HG03558 (cell line): ENCODE data around the gene ARMC5.
"Not testable (repeated sequence)": the region's sequence is repeated elsewhere in the genome, so short reads cannot be mapped to it uniquely, and the experiment has no call there.

ENCODE experiments used
- ATAC-seq: cut with Tn5 transposase; IDR thresholded peaks from one replicate; pipeline ENCODE4 v1.9.1; 2021; ENCODE audit warnings: moderate number of reproducible peaks; ENCODE audit not compliant: unreplicated experiment; ENCODE audit errors: extremely low read depth

Gene ARMC5

GRCh38 chr16:31429796-31430195, 29.5 kb upstream of the ARMC5 start:
- ATAC-seq: no peak

GRCh38 chr16:31430380-31431052, 28.8 kb upstream of the ARMC5 start:
- no peak for ATAC-seq

DNA sequence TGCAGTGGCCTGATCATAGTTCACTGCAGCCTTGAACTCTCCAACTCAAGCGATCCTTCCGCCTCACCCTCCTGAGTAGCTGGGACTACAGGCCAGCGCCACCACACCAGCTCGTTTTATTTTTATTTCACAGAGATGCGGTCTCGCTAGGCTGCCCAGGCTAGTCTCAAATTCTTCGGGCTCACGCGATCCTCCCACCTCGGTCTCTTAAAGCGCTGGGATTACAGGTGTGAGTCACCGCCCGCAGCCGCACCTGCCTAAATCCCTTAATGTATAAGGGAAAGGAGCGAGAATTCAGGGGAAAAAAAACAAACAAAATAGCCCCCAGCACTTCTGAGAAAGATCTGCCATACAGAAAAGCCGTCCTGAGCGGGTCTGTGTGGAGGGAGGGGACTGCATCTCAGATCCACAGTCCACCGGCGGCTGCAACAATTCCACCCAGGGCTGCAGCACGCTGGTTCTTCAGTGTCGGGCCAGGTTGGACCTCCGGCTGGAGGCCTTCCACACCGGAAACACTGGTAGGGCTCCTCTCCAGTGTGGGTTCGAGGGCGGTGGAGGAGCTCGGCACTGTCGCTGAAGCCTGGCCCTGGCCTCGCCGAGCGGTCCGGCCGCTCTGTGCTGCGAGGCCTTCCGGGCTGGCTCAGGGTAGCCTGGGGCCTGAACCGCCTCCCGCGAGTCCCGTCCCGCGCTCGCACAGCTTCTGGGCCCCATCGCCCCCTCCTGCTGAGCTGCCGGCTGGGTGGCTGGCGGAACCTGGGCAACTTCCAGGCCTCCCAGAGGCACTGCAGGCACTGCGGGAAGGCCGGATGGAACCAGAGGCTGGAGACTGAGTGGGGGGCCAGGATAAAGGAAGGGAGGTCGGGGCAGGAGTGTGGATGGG, 23.7 kb upstream of the ARMC5 start:
- ATAC-seq: no peak

- no peak for ATAC-seq
Observed at GRCh38 chr16:31436221-31437045, 22.9 kb upstream of the ARMC5 start.

GRCh38 chr16:31438414-31438813, 20.9 kb upstream of the ARMC5 start:
- ATAC-seq: no peak

DNA sequence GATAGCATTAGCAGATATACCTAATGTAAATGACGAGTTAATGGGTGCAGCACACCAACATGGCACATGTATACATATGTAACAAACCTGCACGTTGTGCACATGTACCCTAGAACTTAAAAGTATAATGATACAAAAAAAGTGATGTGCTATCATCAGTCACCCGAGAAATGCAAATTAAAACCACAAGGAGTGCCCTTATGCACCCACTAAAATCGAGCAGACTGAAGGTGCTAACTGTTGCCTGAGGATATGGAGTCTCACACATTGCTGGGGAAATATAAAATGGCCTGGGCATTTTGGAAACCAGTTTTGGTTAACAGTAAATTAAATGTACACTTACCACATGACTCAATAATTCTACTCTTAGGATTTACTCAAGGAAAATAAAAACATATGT, 20.3 kb upstream of the ARMC5 start:
- not testable (repeated sequence) for ATAC-seq

DNA sequence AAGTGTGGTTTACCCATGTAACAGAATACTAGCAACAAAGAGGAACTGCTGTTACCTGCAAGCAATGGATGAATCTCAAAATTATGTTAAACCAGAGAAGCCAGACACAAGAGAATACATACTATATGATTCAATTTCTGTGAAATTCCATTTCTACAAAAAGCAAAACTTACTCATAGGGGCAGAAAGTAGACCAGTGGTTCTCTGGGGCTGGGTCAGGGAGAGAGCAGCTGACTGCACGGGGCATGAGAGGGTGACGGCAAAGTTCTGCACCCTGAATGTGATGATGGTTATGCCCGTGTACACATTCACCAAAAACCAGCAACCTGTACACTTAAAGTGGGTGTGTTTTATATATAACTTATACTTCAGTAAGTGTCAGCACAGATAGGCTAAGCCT, 19.8 kb upstream of the ARMC5 start:
- ATAC-seq: no peak

- ATAC-seq: no peak
Observed at GRCh38 chr16:31440516-31441184, 18.7 kb upstream of the ARMC5 start.

DNA sequence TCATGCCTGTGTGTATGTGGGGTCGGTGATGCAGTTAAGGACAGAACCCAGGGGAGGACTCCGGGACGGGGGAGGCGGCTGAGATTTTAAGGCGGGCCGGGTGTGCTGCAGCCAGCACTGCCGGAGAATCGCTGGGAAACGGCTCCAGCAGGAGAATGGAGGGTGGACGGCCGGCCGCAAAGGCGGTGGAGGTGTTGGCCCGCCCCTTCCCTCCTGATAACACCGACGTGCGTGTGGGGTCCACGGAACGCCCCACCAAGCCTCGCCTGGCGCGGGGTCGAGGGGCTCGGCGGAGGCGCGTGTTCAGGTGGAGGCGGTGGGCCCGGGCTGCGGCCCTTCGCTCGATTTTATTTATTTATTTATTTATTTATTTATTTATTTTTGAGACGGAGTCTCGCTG, 17.3 kb upstream of the ARMC5 start:
- ATAC-seq: no peak

- not testable (repeated sequence) for ATAC-seq
Observed at GRCh38 chr16:31445931-31446330, 13.4 kb upstream of the ARMC5 start.

DNA sequence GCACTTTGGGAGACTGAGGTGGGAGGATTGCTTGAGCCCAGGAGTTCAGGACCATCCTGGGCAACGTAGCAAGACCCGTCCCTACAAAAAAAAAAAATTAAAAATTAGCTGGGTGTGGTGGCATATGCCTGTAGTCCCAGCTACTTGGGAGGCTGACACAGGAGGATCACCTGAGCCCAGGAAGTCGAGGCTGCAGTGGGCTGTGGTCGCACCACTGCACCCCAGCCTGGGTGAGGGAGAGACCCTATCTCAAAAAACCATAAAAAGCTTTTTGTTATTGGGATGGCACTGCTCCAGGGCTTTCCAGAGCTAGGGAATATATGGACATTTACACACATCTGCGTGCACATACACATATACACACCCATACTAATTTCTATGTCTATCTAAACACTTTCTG, 8.1 kb upstream of the ARMC5 start:
- ATAC-seq: no peak

- no peak for ATAC-seq
Observed at GRCh38 chr16:31451681-31452351, 7.5 kb upstream of the ARMC5 start.

GRCh38 chr16:31452631-31453106, 6.6 kb upstream of the ARMC5 start:
- no peak for ATAC-seq

- no peak for ATAC-seq
Observed at GRCh38 chr16:31453255-31454204, 5.8 kb upstream of the ARMC5 start.

DNA sequence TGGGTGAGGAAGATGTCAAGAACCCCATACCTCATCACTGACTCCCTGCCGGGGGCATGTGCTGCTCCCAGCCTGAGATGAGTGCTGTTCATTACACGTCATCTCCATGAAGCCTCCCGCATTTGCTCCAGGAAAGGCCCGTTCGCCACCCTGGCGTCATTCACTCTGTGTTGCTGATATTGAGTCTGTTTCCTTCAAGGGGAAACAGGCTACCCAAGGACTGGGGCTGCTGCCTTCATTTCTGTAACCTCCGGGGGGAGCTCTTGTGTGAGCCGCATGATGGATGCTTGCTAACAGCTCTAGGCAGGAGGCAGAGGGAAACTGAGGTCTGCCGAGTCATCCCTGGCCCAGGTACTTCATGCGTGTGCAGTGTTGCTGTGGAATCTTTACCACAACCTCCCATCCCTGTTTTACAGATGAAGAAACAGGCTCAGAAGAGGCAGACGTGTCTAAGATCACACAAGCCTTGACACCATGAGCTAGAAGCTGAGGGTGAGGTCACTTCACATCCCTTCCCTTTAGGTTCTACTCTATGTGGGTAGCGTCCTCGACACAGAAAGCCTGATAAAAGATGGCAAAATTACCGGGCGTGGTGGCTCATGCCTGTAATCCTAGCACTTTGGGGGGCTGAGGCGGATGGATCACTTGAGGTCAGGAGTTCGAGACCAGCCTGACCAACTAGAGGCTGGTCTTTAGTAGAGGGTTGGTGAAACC, 3.5 kb upstream of the ARMC5 start:
- no peak for ATAC-seq

DNA sequence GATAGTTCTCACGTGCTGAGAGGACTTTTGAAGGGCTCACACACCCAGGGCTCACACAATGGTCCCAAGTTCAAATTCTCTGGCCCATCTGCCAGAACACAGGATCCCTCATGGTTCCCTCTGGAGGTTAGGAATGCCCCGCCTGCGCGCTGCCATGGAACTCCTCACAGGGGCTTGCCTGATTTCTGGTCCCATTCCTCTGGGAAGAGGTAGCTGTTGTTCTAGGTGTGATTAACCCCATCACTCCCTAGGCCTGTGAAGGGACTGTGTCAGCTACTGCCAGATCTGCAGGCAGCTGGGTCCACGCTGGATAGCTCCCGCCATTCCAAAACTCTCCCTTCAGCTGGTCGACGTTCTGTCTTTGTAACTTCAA, 2.3 kb upstream of the ARMC5 start:
- ATAC-seq: no peak

DNA sequence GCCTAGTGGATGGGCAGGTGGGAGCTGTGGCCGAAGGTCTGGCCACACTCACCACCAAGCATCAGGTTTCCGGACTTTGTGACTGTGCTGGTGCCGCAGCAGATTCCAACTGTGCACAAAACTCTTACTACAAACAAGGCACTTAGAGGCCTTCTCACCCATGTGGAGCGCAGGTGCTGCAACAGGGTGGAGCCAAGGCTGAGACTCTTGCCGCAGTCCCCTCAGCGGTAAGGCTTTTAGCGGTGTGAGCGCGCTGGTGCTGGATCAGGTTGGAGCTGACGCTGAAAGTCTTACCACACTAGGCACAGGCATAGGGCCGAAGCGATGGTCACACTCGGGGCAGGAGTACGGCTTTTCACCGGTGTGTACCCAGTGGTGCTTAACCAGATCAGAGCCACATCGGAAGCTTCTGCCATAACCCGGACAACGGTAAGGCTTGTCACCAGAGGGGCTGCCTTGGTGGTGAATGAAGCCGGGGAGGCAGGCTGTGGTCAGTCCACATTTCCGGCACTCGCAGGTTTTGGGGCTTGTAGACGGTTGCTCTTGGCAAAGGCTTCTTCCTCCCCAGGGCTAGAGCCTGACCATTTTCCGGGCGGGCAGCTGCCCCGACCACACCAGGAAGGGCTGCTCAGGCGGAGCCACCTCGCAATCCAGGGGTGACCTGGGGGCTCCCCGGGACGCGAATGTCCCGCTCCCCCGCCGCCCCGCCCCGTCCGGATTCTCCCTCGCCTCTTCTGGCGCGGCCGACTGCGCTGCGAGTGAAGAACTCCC, 1.0 kb upstream of the ARMC5 start:
- ATAC-seq: no peak
